Measurements from ENCODE around the gene FAM110A.

- TF ChIP-seq CTCF (IDR thresholded peaks at IDR 0.05) = no peak
- no peak for TF ChIP-seq ZFX (IDR thresholded peaks at IDR 0.05; ENCODE audit: borderline replicate concordance)
These were observed 8.6 kb upstream of the FAM110A start for GRCh38 chr20:824916-825315.
